ENCODE results near the gene PSMD4.

The PSMD4 gene

DNA sequence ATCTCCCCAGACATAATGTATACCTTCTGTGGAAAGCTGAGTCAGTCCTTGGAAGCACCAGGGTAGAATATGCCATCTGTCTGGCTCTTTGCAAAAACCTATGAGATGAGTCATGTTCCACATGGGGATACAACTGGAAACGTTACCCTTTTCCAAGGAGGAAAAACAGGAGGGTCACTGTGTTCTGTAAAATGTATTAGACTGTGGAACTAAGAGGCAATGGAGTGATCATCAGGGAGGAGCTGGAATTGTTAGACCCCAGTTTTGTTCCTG, 16.1 kb upstream of the PSMD4 start:
- Histone ChIP-seq H3K9ac (ENCODE audit: low read depth in 1 of 2, low read length in 2 of 2) (no peak overlapping the region), H3K36me3 (ENCODE audit: control insufficient read depth in 1 of 2, insufficient read depth in 2 of 2, low read length in 2 of 2) (peaks cover 65 to 93% of the 10 kb centered on the region in 2 donors), H3K4me1 (ENCODE audit: control insufficient read depth in 1 of 2, insufficient read depth in 2 of 2, low read length in 2 of 2) (no peaks in the 10 kb centered on the region), H3K9me3 (ENCODE audit: control insufficient read depth in 1 of 2, low read length in 2 of 2) (no peaks in the 10 kb centered on the region), H3K27ac (ENCODE audit: low read depth, low read length) (no peak overlapping the region), H3K4me3 (ENCODE audit: low read depth in 1 of 2, low read length in 2 of 2) (no peak overlapping the region), H3K27me3 (ENCODE audit: control insufficient read depth in 1 of 2, insufficient read depth in 2 of 2, low read length in 2 of 2) (no peaks in the 10 kb centered on the region)

DNA sequence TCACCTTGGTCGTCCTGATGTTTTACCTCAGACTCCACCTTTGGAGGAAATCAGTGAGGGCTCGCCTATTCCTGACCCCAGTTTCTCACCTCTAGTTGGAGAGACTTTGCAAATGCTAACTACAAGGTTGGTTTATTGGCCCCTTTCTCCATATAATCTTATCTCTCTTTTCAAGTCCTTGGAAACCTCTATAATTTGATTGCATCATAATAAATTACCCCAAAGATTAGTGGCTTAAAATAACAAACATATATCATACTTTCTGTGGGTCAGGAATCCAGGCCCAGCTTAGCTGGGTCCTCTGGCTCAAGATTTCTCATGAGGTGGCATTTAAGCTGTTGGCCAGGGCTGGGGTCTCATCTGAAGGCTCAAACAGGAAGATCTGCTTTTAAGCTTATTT, 12.1 kb upstream of the PSMD4 start:
- H3K27ac ChIP-seq (ENCODE audit: low read depth, low read length) = no peak overlapping the region
- H3K9ac ChIP-seq (ENCODE audit: low read depth in 1 of 2, low read length in 2 of 2) = no peak overlapping the region
- H3K4me3 ChIP-seq (ENCODE audit: low read depth in 1 of 2, low read length in 2 of 2) = no peak overlapping the region
- H3K36me3 ChIP-seq (ENCODE audit: control insufficient read depth in 1 of 2, insufficient read depth in 2 of 2, low read length in 2 of 2) = peaks cover 52 to 92% of the 10 kb centered on the region in 2 donors
- H3K27me3 ChIP-seq (ENCODE audit: control insufficient read depth in 1 of 2, insufficient read depth in 2 of 2, low read length in 2 of 2) = no peaks in the 10 kb centered on the region
- H3K9me3 ChIP-seq (ENCODE audit: control insufficient read depth in 1 of 2, low read length in 2 of 2) = no peaks in the 10 kb centered on the region
- no peaks in the 10 kb centered on the region for H3K4me1 ChIP-seq (ENCODE audit: control insufficient read depth in 1 of 2, insufficient read depth in 2 of 2, low read length in 2 of 2)

DNA sequence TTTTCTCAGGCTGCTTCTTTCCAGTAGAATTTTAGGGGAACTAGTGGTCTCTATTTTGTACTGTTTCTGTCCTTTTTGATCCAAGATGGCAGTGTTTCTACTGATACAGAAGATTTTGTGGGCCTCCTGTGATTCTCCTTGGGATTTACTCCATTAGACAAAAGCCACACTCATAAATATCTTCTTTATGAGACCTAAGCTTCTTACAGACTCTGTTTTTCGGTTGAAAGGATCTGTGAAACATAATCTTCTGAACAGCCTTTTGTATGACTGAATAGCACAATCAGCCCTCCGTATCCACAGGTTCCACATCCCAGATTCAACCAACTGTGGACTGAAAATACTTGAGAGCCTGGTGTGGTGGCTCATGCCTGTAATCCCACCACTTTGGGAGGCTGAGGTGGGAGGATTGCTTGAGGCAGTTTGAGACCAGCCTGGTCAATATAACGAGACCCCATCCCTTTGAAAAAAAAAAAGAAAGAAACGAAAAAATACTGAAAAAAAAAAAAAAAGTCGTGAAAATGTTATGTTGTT, 10.8 kb upstream of the PSMD4 start:
- Histone ChIP-seq H3K36me3 (ENCODE audit: control insufficient read depth in 1 of 2, insufficient read depth in 2 of 2, low read length in 2 of 2) (peaks cover 47 to 92% of the 10 kb centered on the region in 2 donors), H3K27me3 (ENCODE audit: control insufficient read depth in 1 of 2, insufficient read depth in 2 of 2, low read length in 2 of 2) (no peaks in the 10 kb centered on the region), H3K4me3 (ENCODE audit: low read depth in 1 of 2, low read length in 2 of 2) (no peak overlapping the region), H3K27ac (ENCODE audit: low read depth, low read length) (no peak overlapping the region), H3K9me3 (ENCODE audit: control insufficient read depth in 1 of 2, low read length in 2 of 2) (no peaks in the 10 kb centered on the region), H3K9ac (ENCODE audit: low read depth in 1 of 2, low read length in 2 of 2) (no peak overlapping the region), H3K4me1 (ENCODE audit: control insufficient read depth in 1 of 2, insufficient read depth in 2 of 2, low read length in 2 of 2) (no peaks in the 10 kb centered on the region)

DNA sequence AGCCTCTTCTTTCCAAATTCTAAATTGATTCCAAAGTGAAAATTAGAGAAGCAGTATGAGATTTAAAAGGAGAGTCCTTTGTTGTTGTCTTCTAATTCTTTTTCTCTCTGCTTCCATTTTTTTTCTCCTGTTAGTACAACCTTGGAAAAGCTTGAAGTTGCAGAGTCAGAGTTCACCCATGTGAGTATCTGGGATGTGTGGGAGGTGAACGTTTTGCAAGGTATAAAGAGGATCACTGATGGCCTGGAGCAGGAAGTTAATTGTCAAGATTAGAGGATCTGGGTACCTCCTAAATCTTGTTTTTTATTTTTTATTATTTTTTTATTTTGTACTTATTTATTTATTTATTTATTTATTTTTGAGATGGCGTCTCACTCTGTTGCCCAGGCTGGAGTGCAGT, 7.7 kb upstream of the PSMD4 start:
- Histone ChIP-seq H3K4me3 (ENCODE audit: low read depth in 1 of 2, low read length in 2 of 2) (no peak overlapping the region), H3K36me3 (ENCODE audit: control insufficient read depth in 1 of 2, insufficient read depth in 2 of 2, low read length in 2 of 2) (peaks cover 39 to 74% of the 10 kb centered on the region in 2 donors), H3K9ac (ENCODE audit: low read depth in 1 of 2, low read length in 2 of 2) (no peak overlapping the region), H3K27ac (ENCODE audit: low read depth, low read length) (no peak overlapping the region), H3K27me3 (ENCODE audit: control insufficient read depth in 1 of 2, insufficient read depth in 2 of 2, low read length in 2 of 2) (no peaks in the 10 kb centered on the region), H3K9me3 (ENCODE audit: control insufficient read depth in 1 of 2, low read length in 2 of 2) (no peaks in the 10 kb centered on the region), H3K4me1 (ENCODE audit: control insufficient read depth in 1 of 2, insufficient read depth in 2 of 2, low read length in 2 of 2) (no peaks in the 10 kb centered on the region)

DNA sequence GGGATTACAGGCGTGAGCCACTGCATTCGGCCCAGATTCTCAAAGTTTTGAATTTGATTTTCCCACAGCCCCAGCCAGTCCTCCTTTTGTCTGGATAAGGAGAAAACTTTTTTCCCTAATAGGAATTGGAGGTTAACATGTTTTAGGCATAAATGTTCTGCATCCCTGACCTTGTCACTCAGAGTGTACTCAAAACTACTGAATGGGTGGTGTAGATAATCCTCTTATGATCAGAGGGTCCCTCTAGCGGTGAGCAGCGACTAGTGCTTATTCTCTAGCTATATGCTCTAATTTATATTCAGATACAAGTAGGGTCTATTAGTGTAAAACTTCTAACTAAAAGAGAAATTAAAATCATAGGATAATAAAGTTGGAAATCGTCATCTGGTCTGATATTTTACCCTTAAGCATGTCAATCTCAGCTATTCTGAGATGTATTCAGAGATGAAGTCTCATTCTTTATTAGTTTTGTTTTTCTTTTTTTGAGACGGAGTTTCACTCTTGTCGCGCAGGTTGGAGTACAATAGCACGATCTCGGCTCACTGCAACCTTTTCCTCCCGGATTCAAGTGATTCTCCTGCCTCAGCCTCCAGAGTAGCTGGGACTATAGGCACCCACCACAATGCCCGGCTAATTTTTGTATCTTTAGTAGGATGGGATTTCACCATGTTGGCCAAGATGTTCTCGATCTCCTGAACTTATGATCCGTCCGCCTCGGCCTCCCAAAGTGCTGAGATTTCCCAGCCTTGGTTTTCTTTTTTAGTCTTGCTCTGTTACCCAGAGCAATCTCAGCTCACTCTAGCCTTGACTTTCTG, 2.7 kb upstream of the PSMD4 start:
- H3K27ac ChIP-seq (ENCODE audit: low read depth, low read length) = no peak overlapping the region
- peaks cover 8 to 10% of the 10 kb centered on the region in 2 donors for H3K4me1 ChIP-seq (ENCODE audit: control insufficient read depth in 1 of 2, insufficient read depth in 2 of 2, low read length in 2 of 2)
- H3K4me3 ChIP-seq (ENCODE audit: low read depth in 1 of 2, low read length in 2 of 2) = no peak overlapping the region
- peaks cover 13 to 27% of the 10 kb centered on the region in 2 donors for H3K36me3 ChIP-seq (ENCODE audit: control insufficient read depth in 1 of 2, insufficient read depth in 2 of 2, low read length in 2 of 2)
- no peaks in the 10 kb centered on the region for H3K27me3 ChIP-seq (ENCODE audit: control insufficient read depth in 1 of 2, insufficient read depth in 2 of 2, low read length in 2 of 2)
- no peak overlapping the region for H3K9ac ChIP-seq (ENCODE audit: low read depth in 1 of 2, low read length in 2 of 2)
- no peaks in the 10 kb centered on the region for H3K9me3 ChIP-seq (ENCODE audit: control insufficient read depth in 1 of 2, low read length in 2 of 2)

DNA sequence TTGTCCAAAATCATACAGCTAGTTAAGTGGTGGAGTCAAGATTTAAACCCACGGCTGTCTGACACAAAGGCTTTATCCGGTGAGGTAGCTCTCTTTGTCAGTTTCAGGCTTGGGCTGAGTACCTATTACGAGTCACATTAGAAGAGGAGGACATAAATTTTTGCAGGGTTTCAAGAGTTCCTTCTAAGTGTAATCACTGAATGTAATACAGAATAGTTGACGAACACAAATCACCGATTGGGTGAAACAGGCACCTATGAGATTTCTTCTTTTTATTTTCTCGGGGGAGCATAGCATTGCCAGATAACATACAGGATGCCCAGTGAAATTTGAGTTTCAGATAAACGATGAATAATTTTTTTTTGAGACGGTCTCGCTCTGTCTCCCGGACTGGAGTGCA, 847 bp downstream of the PSMD4 start:
- no peak overlapping the region for H3K27ac ChIP-seq (ENCODE audit: low read depth, low read length)

DNA sequence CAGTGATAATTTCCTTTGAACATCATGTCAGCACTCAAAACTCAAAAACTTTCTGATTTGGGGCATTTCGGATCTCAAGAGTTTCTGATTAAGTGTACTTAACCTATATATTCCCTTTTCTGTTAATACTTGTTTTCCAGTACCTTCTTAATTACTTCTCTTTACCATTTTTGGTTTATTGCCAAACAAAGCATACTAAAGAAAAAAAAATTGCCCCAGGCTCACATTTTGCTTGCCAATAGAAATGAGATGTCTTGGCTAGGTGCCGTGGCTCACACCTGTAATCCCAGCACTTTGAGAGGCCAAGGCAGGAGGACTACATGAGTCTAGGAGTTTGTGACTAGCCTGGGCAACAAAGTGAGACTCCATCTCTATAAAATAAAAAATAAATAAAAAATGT, 4.8 kb downstream of the PSMD4 start:
- peaks cover 8 to 10% of the 10 kb centered on the region in 2 donors for H3K4me1 ChIP-seq (ENCODE audit: control insufficient read depth in 1 of 2, insufficient read depth in 2 of 2, low read length in 2 of 2)
- peaks cover 3 to 22% of the 10 kb centered on the region in 2 donors for H3K36me3 ChIP-seq (ENCODE audit: control insufficient read depth in 1 of 2, insufficient read depth in 2 of 2, low read length in 2 of 2)
- no peaks in the 10 kb centered on the region for H3K9me3 ChIP-seq (ENCODE audit: control insufficient read depth in 1 of 2, low read length in 2 of 2)
- H3K27me3 ChIP-seq (ENCODE audit: control insufficient read depth in 1 of 2, insufficient read depth in 2 of 2, low read length in 2 of 2) = no peaks in the 10 kb centered on the region
- H3K9ac ChIP-seq (ENCODE audit: low read depth in 1 of 2, low read length in 2 of 2) = no peak overlapping the region
- H3K27ac ChIP-seq (ENCODE audit: low read depth, low read length) = no peak overlapping the region
- no peak overlapping the region for H3K4me3 ChIP-seq (ENCODE audit: low read depth in 1 of 2, low read length in 2 of 2)

More for the DNA sequence above, 847 bp downstream of the PSMD4 start:
- no peaks in the 10 kb centered on the region for H3K36me3 ChIP-seq (ENCODE audit: control insufficient read depth in 1 of 2, insufficient read depth in 2 of 2, low read length in 2 of 2)
- peaks cover 8 to 10% of the 10 kb centered on the region in 2 donors for H3K4me1 ChIP-seq (ENCODE audit: control insufficient read depth in 1 of 2, insufficient read depth in 2 of 2, low read length in 2 of 2)
- H3K27me3 ChIP-seq (ENCODE audit: control insufficient read depth in 1 of 2, insufficient read depth in 2 of 2, low read length in 2 of 2) = no peaks in the 10 kb centered on the region
- peak overlapping the region; percentile 86 to 97 for H3K4me3 ChIP-seq (ENCODE audit: low read depth in 1 of 2, low read length in 2 of 2)
- peak overlapping the region; percentile 87 to 95 for H3K9ac ChIP-seq (ENCODE audit: low read depth in 1 of 2, low read length in 2 of 2)
- no peaks in the 10 kb centered on the region for H3K9me3 ChIP-seq (ENCODE audit: control insufficient read depth in 1 of 2, low read length in 2 of 2)

DNA sequence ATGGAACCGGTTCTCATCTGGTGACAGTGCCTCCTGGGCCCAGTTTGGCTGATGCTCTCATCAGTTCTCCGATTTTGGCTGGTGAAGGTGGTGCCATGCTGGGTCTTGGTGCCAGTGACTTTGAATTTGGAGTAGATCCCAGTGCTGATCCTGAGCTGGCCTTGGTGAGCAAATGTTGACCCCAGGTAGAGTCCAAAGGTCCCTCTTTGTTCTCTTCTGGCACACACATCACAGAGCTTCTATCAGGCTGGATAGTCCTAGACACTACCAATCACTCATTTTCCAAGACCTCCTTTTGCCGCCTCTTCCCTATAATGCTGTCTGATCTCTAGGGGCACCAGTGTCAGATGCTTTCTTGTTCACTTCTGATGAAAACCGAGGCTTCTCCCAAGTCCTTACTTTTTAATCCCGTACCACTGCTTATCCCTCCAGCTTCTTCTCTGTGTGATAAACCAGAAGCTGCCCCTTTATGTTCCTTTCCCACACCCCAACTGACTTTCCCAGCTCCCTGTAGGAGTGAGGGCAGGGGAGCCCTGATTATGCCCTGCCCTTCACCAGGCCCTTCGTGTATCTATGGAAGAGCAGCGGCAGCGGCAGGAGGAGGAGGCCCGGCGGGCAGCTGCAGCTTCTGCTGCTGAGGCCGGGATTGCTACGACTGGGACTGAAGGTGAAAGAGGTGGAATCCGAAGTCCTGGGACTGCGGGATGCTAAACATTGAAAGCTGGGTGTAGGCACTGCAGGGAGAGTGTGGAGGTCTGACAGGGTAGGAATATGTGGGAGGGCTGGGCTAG, 11.1 kb downstream of the PSMD4 start:
- H3K36me3 ChIP-seq (ENCODE audit: control insufficient read depth in 1 of 2, insufficient read depth in 2 of 2, low read length in 2 of 2) = peaks cover 23 to 58% of the 10 kb centered on the region in 2 donors
- H3K9ac ChIP-seq (ENCODE audit: low read depth in 1 of 2, low read length in 2 of 2) = no peak overlapping the region
- H3K9me3 ChIP-seq (ENCODE audit: control insufficient read depth in 1 of 2, low read length in 2 of 2) = no peaks in the 10 kb centered on the region
- H3K27me3 ChIP-seq (ENCODE audit: control insufficient read depth in 1 of 2, insufficient read depth in 2 of 2, low read length in 2 of 2) = no peaks in the 10 kb centered on the region
- no peak overlapping the region for H3K27ac ChIP-seq (ENCODE audit: low read depth, low read length)
- no peak overlapping the region for H3K4me3 ChIP-seq (ENCODE audit: low read depth in 1 of 2, low read length in 2 of 2)
- peaks cover 0 to 15% of the 10 kb centered on the region in 2 donors for H3K4me1 ChIP-seq (ENCODE audit: control insufficient read depth in 1 of 2, insufficient read depth in 2 of 2, low read length in 2 of 2)

DNA sequence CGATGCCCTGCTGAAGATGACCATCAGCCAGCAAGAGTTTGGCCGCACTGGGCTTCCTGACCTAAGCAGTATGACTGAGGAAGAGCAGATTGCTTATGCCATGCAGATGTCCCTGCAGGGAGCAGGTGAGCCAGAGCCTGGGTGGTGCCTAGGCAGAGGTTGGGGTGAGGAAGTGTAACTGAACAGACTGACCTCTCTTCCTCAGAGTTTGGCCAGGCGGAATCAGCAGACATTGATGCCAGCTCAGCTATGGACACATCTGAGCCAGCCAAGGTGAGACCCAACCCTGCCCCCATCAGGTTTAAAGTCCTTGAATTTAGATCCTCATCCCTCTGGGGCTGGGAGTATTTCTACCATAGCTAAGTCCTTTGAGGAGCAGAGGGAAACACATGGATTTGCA, 11.8 kb downstream of the PSMD4 start:
- Histone ChIP-seq H3K9ac (ENCODE audit: low read depth in 1 of 2, low read length in 2 of 2) (no peak overlapping the region), H3K9me3 (ENCODE audit: control insufficient read depth in 1 of 2, low read length in 2 of 2) (no peaks in the 10 kb centered on the region), H3K27me3 (ENCODE audit: control insufficient read depth in 1 of 2, insufficient read depth in 2 of 2, low read length in 2 of 2) (no peaks in the 10 kb centered on the region), H3K4me1 (ENCODE audit: control insufficient read depth in 1 of 2, insufficient read depth in 2 of 2, low read length in 2 of 2) (peaks cover 0 to 15% of the 10 kb centered on the region in 2 donors), H3K27ac (ENCODE audit: low read depth, low read length) (no peak overlapping the region), H3K4me3 (ENCODE audit: low read depth in 1 of 2, low read length in 2 of 2) (no peak overlapping the region), H3K36me3 (ENCODE audit: control insufficient read depth in 1 of 2, insufficient read depth in 2 of 2, low read length in 2 of 2) (peaks cover 23 to 58% of the 10 kb centered on the region in 2 donors)

DNA sequence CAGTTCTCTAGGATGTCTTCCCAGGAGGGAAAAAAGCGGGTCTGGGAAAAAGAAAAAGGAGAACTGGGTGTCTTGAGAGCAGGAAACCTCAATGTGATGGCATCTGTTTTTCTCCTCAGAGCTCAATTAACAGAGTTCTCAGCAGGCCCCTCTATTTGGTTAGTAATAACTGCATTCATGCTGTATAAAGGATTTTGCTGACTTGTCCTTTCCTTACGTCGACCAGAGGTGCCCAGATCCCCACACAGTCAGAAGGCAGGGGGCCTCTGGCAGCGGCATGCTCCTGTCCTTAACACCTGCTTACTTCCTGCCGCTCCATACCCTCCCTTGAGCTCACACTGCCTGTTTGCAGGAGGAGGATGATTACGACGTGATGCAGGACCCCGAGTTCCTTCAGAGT, 12.3 kb downstream of the PSMD4 start:
- no peak overlapping the region for H3K9ac ChIP-seq (ENCODE audit: low read depth in 1 of 2, low read length in 2 of 2)
- no peak overlapping the region for H3K4me3 ChIP-seq (ENCODE audit: low read depth in 1 of 2, low read length in 2 of 2)
- H3K27me3 ChIP-seq (ENCODE audit: control insufficient read depth in 1 of 2, insufficient read depth in 2 of 2, low read length in 2 of 2) = no peaks in the 10 kb centered on the region
- no peaks in the 10 kb centered on the region for H3K9me3 ChIP-seq (ENCODE audit: control insufficient read depth in 1 of 2, low read length in 2 of 2)
- no peak overlapping the region for H3K27ac ChIP-seq (ENCODE audit: low read depth, low read length)
- H3K4me1 ChIP-seq (ENCODE audit: control insufficient read depth in 1 of 2, insufficient read depth in 2 of 2, low read length in 2 of 2) = peaks cover 0 to 15% of the 10 kb centered on the region in 2 donors
- peaks cover 26 to 58% of the 10 kb centered on the region in 2 donors for H3K36me3 ChIP-seq (ENCODE audit: control insufficient read depth in 1 of 2, insufficient read depth in 2 of 2, low read length in 2 of 2)

Measured in duodenal mucosa (tissue), 2 donors.